IMR-90 (cell line): ENCODE measurements around the gene PKHD1. TPM values are rescaled to one million over a fixed set of nuclear protein-coding genes. Genes with fewer than 3 reads are reported as not detected.

Experiments
- ATAC-seq: fragments of 200-7000 bp; cut with Tn5 transposase; 2 replicates; pipeline ENCODE4 v1.9.1; 2020; ENCODE audit warnings: low read depth, mild to moderate bottlenecking, moderate library complexity
- BruUV-seq: library from RNA; stranded (reverse); fragments of 400-500 nt; replicated peaks from 2 replicates; lab custom pipeline; 2021; lab: Mats Ljungman, UMichigan
- CTCF ChIA-PET: fragments of 300-600 bp; formaldehyde crosslinking; extraction: SDS; loops from one replicate; lab custom pipeline; 2021; ENCODE audit warnings: antibody characterized with exemption; lab: Yijun Ruan, JAX
- POLR2A ChIA-PET: fragments of 300-600 bp; sonication (Branson Sonifier 250); formaldehyde crosslinking; loops from one replicate; lab custom pipeline; 2022; ENCODE audit warnings: antibody characterized with exemption; ENCODE audit not compliant: unreplicated experiment; lab: Charles Lee
- DNase-seq: peaks from one replicate; pipeline ENCODE4 v3.0.0; 2013
- H2AFZ ChIP-seq: replicated peaks from 2 replicates; pipeline ENCODE3; 2013; ENCODE audit warnings: low read length, mild to moderate bottlenecking; ENCODE audit not compliant: poor library complexity
- H2AK5ac ChIP-seq: 2 replicates; pipeline ENCODE4 v1.6.1; 2013; ENCODE audit warnings: low read depth, low read length, inconsistent platforms
- H2AK9ac ChIP-seq: replicated peaks from 2 replicates; pipeline ENCODE3; 2013; ENCODE audit warnings: mild to moderate bottlenecking, low read depth, low read length, moderate library complexity; ENCODE audit not compliant: poor library complexity
- H2BK120ac ChIP-seq: 2 replicates; pipeline ENCODE4 v1.6.1; 2013; ENCODE audit warnings: low read depth, low read length, inconsistent platforms
- H2BK15ac ChIP-seq: 3 replicates; pipeline ENCODE4 v1.6.1; 2013; ENCODE audit warnings: low read depth, low read length, inconsistent platforms
- H2BK20ac ChIP-seq: 2 replicates; pipeline ENCODE4 v1.6.1; 2013; ENCODE audit warnings: low read depth, mild to moderate bottlenecking, inconsistent platforms, low read length, moderate library complexity
- H2BK5ac ChIP-seq: 2 replicates; pipeline ENCODE4 v1.6.1; 2013; ENCODE audit warnings: mild to moderate bottlenecking, low read depth, low read length, inconsistent platforms; ENCODE audit not compliant: poor library complexity, severe bottlenecking
- H3K14ac ChIP-seq: replicated peaks from 2 replicates; pipeline ENCODE4 v1.6.1; 2013; ENCODE audit warnings: low read depth, low read length, inconsistent platforms
- H3K18ac ChIP-seq: 2 replicates; pipeline ENCODE4 v1.6.1; 2013; ENCODE audit warnings: low read depth, low read length, control low read depth
- H3K23ac ChIP-seq: 2 replicates; pipeline ENCODE4 v1.6.1; 2013; ENCODE audit warnings: low read depth, low read length, inconsistent platforms
- H3K27ac ChIP-seq: 2 replicates; pipeline ENCODE4 v1.5.1; 2013; ENCODE audit warnings: mild to moderate bottlenecking, control low read depth, low read length; ENCODE audit not compliant: insufficient read depth
- H3K27me3 ChIP-seq: 2 replicates; pipeline ENCODE4 v1.6.1; 2013; ENCODE audit warnings: low read length; ENCODE audit not compliant: control insufficient read depth, insufficient read depth
- H3K36me3 ChIP-seq: 2 replicates; pipeline ENCODE4 v1.6.1; 2013; ENCODE audit warnings: low read length, mixed read lengths; ENCODE audit not compliant: control insufficient read depth, insufficient read depth
- H3K4ac ChIP-seq: 2 replicates; pipeline ENCODE4 v1.6.1; 2013; ENCODE audit warnings: low read depth, low read length, inconsistent platforms
- H3K4me1 ChIP-seq: 2 replicates; pipeline ENCODE4 v1.6.1; 2013; ENCODE audit warnings: low read length, mixed read lengths; ENCODE audit not compliant: control insufficient read depth, insufficient read depth
- H3K4me2 ChIP-seq: 2 replicates; pipeline ENCODE4 v1.6.1; 2013; ENCODE audit warnings: low read depth, mild to moderate bottlenecking, control low read depth, low read length, moderate library complexity
- H3K4me3 ChIP-seq: 2 replicates; pipeline ENCODE4 v1.5.1; 2013; ENCODE audit warnings: low read depth, mild to moderate bottlenecking, control low read depth, low read length, moderate library complexity; ENCODE audit not compliant: insufficient read depth
- H3K56ac ChIP-seq: 2 replicates; pipeline ENCODE4 v1.6.1; 2013; ENCODE audit warnings: low read length, inconsistent platforms; ENCODE audit not compliant: insufficient read depth; ENCODE audit errors: extremely low read depth
- H3K79me1 ChIP-seq, 2 experiments: 2 replicates each; pipeline ENCODE4 v1.6.1; 2013; ENCODE audit warnings: low read length in 2 of 2, inconsistent platforms in 1 of 2, low read depth in 1 of 2
- H3K9ac ChIP-seq: 2 replicates; pipeline ENCODE4 v1.6.1; 2013; ENCODE audit warnings: low read depth, low read length, control low read depth
- H3K9me1 ChIP-seq: 2 replicates; pipeline ENCODE4 v1.6.1; 2013; ENCODE audit warnings: low read length, inconsistent platforms; ENCODE audit not compliant: insufficient read depth
- H3K9me3 ChIP-seq: 2 replicates; pipeline ENCODE4 v1.6.1; 2013; ENCODE audit warnings: low read length; ENCODE audit not compliant: control insufficient read depth, insufficient read depth
- H4K20me1 ChIP-seq: 2 replicates; pipeline ENCODE4 v1.6.1; 2013; ENCODE audit warnings: low read length, inconsistent platforms; ENCODE audit not compliant: insufficient read depth
- H4K5ac ChIP-seq: 2 replicates; pipeline ENCODE4 v1.6.1; 2013; ENCODE audit warnings: mild to moderate bottlenecking, low read depth, low read length, control low read depth
- H4K8ac ChIP-seq, 2 experiments: 2 replicates each; pipeline ENCODE4 v1.6.1; 2013; ENCODE audit warnings: low read depth in 2 of 2, low read length in 2 of 2, control low read depth in 1 of 2, inconsistent platforms in 1 of 2
- H4K91ac ChIP-seq: 2 replicates; pipeline ENCODE4 v1.6.1; 2013; ENCODE audit warnings: low read depth, low read length, inconsistent platforms; ENCODE audit not compliant: insufficient read depth
- BHLHE40 ChIP-seq: fragments of 150-350 bp; IDR thresholded peaks from 2 replicates; pipeline ENCODE4 v1.6.1; 2016; ENCODE audit warnings: mild to moderate bottlenecking, low read depth, low read length
- CEBPB ChIP-seq: IDR thresholded peaks from 2 replicates; pipeline ENCODE4 v1.6.1; 2012; ENCODE audit warnings: low read depth, low read length, improper control_type of control experiment
- MAFK ChIP-seq: IDR thresholded peaks from 2 replicates; pipeline ENCODE4 v1.6.1; 2012; ENCODE audit warnings: low read depth, low read length, improper control_type of control experiment
- MXI1 ChIP-seq: IDR thresholded peaks from 2 replicates; pipeline ENCODE4 v1.6.1; 2012; ENCODE audit warnings: low read depth, mild to moderate bottlenecking, low read length, moderate library complexity, borderline replicate concordance
- NFE2L2 ChIP-seq: fragments of 150-350 bp; IDR thresholded peaks from 2 replicates; pipeline ENCODE4 v1.6.1; 2016; ENCODE audit warnings: low read depth, mild to moderate bottlenecking, low read length
- POLR2A ChIP-seq: IDR thresholded peaks from 2 replicates; pipeline ENCODE4 v1.6.1; 2012; ENCODE audit warnings: mild to moderate bottlenecking, low read depth, low read length
- RAD21 ChIP-seq: IDR thresholded peaks from 2 replicates; pipeline ENCODE4 v1.6.1; 2012; ENCODE audit warnings: low read length, improper control_type of control experiment
- dilution Hi-C: fragments of 300-500 bp; cut with HindIII; formaldehyde crosslinking; loops from one replicate; pipeline ENCODE4 v1.14.3; 2018; ENCODE audit warnings: low sequenced_read_pairs; ENCODE audit not compliant: unreplicated experiment
- in situ Hi-C: fragments of 300-500 bp; cut with MboI; formaldehyde crosslinking; loops from 3 replicates; pipeline ENCODE4 v1.14.3; 2019; ENCODE audit warnings: low sequenced_read_pairs, inconsistent platforms, mixed read lengths
- intact Hi-C: fragments of 100-400 bp; cut with micrococcal nuclease; formaldehyde crosslinking; loops from 2 replicates; pipeline ENCODE4 v1.10.0; 2022
- polyA plus RNA-seq, 3 experiments: library from polyadenylated mRNA; depleted of rRNA; stranded (reverse); fragments of >200 nt; gene quantifications; 2 replicates each; pipeline ENCODE4 v1.2.3, GENCODE V29; 2012; ENCODE audit warnings: low replicate concordance in 1 of 3
- total RNA-seq: library from RNA; depleted of rRNA; stranded (reverse); fragments of >200 nt; gene quantifications from 2 replicates; pipeline ENCODE4 v1.2.3, GENCODE V29; 2012
- TF ChIP-seq, protein P1 (sequence below): fragments of 150-350 bp; IDR thresholded peaks from 2 replicates; pipeline ENCODE4 v1.6.1; 2016; ENCODE audit warnings: low read depth, mild to moderate bottlenecking, low read length, moderate library complexity, borderline replicate concordance

The PKHD1 gene
- total and polyA plus RNA-seq, 2 of the 4 experiments (the other 2 are of a cell fraction): not detected

DNA sequence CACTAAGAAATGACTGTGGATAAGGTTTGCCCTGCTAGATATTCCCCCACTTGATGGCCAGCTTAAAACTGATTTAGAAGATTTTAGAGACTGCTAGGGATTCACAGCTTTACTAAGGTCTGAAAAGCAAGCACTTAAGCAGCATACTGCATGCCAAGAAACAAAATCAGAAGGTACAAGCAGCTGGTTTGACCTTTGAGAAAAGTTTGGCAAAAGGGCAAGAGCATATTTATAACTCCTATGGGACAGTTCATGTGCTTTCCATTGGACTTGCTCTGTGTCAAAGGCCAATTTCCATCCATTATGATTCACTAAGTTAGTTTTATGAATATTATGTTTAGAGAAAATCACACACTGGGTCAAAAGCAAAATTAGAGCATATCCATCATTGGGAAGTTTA, 402.8 kb downstream of the PKHD1 start:
- Histone ChIP-seq H4K5ac (no peak overlapping the region), H4K20me1 (no peaks in the 10 kb centered on the region), H3K18ac (no peak overlapping the region), H2AK9ac (no peak overlapping the region), H2BK5ac (no peak overlapping the region), H2AFZ (no peak overlapping the region), H3K4me1 (no peaks in the 10 kb centered on the region), H3K9me1 (no peaks in the 10 kb centered on the region), H3K27ac (no peak overlapping the region), H3K27me3 (no peaks in the 10 kb centered on the region), H2BK20ac (no peak overlapping the region), H2AK5ac (no peak overlapping the region), H3K79me1 (no peaks in the 10 kb centered on the region), H3K4me3 (no peak overlapping the region), H3K9me3 (no peaks in the 10 kb centered on the region), H3K4me2 (no peak overlapping the region), H3K36me3 (no peaks in the 10 kb centered on the region), H2BK120ac (no peak overlapping the region), H3K4ac (no peak overlapping the region), H2BK15ac (no peak overlapping the region), H4K8ac (no peak overlapping the region), H3K14ac (no peak overlapping the region), H3K23ac (no peak overlapping the region), H4K91ac (no peak overlapping the region), H3K56ac (no peak overlapping the region), H3K9ac (no peak overlapping the region)
- no peak for ATAC-seq
- intact Hi-C loops: no loop called here
- no peak for DNase-seq
- TF ChIP-seq MAFK: no peak
- TF ChIP-seq BHLHE40: no peak
- TF ChIP-seq, protein P1, sequence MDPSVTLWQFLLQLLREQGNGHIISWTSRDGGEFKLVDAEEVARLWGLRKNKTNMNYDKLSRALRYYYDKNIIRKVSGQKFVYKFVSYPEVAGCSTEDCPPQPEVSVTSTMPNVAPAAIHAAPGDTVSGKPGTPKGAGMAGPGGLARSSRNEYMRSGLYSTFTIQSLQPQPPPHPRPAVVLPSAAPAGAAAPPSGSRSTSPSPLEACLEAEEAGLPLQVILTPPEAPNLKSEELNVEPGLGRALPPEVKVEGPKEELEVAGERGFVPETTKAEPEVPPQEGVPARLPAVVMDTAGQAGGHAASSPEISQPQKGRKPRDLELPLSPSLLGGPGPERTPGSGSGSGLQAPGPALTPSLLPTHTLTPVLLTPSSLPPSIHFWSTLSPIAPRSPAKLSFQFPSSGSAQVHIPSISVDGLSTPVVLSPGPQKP: no peak
- no peak for TF ChIP-seq NFE2L2
- TF ChIP-seq CEBPB: no peak
- TF ChIP-seq MXI1: no peak
- TF ChIP-seq RAD21: no peak
- TF ChIP-seq POLR2A: no peak
- CTCF ChIA-PET: no interaction called here
- dilution Hi-C loops: no loop called here
- in situ Hi-C loops: no loop called here
- no TSS peak for BruUV-seq
- POLR2A ChIA-PET: no interaction called here
